ENCODE measurements around the gene HIBCH.
"Not testable (repeated sequence)": the region's sequence is repeated elsewhere in the genome, so short reads cannot be mapped to it uniquely, and the experiment has no call there.

The HIBCH gene

DNA sequence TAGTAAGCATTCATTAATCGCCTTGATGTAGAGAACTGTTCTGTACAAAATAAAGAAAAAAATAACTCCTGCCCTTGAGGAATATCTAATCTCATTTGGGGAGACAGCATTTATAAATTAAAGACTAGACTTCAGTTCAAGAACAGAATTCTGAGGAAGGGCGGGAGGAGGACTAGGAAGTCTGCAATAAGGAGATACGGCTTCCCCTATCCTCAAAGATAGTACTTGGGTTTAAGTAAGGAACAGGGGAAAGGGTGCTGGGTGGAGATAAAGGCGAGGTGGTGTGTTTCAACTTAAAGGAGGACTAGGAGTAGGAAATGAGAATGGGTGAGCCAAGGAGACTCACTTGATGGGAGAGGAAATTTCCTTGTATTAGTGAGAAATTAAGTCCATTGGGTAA lies 135.2 kb downstream of the HIBCH start:
- no peak for DNase-seq

GRCh38 chr2:190183539-190183938 lies 136.1 kb downstream of the HIBCH start:
- DNase-seq: no peak

DNA sequence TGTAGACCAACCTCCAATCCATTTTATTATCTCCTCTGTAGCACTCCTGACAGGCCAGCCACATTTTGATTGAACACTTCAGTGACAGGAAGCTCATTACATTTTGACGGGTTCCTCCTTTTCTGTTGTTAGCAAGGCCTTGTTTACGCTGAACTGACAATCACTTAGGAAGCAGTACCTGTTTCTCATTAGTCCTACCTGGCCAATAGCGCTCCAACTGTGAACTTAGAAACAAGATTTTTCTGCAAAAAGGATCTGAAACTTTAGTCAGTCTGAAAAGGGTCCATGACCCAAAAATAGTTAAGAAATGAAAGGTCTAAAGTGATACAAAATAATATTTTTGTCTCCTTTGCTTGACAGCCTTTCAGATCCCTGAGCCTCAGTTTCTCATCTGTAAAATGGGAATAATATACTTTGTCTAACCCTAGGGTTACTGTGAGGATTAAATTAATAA lies 137.5 kb downstream of the HIBCH start:
- peak; percentile 3 for DNase-seq

DNA sequence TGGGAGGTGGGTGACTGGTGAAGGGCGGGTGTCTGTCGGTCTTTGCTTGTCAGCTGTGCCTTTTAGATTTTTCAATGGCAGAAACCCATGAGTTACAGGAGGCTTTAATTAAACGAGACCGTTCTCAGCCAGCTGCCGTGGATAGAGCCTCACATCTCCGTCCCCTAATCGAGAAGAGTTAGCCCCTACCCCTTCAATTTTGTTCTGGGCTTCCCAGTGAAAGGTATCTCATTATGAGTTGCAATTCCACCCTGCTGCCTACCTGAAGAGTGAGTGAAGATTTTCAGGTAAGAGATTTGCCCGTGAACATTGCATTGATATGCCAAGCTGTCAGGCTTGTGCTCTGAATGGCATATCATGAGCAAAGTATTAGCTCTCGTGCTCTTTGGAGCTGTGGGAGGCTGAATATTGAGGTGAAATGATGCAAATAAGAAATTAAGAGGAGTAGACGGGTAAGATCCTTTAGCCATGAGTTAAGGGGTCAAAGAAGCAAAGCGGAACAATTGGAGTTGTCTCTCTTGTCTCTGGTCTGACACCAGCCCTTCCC lies 138.4 kb downstream of the HIBCH start:
- no peak for DNase-seq

- DNase-seq: peak; percentile 71
Measured at GRCh38 chr2:190180313-190181122, 139.1 kb downstream of the HIBCH start.

GRCh38 chr2:190179754-190180312 lies 139.8 kb downstream of the HIBCH start:
- no peak for DNase-seq

- DNase-seq: no peak
Measured at GRCh38 chr2:190178066-190178722, 141.4 kb downstream of the HIBCH start.

DNA sequence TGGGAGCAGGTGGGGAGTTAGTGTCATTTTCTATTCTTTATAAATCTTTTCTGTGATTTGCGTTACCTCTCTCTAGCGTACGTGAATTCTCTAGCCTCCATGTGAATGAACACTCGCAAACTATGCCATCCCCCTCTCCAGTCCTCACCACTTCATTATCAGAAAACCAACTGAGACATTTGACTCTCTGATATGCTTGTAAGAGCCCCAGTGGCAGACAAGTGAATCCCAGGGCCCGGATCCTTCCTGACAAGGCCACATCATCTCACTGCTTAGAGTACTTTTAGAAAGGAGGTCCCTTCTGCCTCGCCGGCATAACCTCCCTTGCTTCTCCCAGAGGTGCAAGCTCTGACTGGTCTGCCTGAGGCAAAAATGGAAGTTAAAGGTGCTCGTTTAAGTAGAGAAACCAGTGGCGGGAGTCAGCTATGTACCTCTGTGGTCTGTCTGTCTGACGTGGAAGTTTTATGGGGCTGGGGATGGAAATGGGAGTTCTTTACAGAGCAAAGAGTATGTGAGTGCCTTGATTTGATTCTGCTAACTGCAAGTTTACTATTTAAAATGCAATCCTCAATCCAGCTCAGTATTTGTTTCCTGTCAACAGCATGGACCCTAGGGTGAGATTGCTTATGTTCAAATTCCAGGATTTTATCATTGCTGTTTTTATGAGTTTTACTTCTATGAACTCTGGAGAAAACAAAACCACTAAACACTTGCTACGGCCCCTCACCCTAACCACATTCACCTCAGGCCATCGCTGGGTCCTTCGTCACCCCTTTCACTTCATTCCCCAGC lies 142.2 kb downstream of the HIBCH start:
- no peak for DNase-seq

DNA sequence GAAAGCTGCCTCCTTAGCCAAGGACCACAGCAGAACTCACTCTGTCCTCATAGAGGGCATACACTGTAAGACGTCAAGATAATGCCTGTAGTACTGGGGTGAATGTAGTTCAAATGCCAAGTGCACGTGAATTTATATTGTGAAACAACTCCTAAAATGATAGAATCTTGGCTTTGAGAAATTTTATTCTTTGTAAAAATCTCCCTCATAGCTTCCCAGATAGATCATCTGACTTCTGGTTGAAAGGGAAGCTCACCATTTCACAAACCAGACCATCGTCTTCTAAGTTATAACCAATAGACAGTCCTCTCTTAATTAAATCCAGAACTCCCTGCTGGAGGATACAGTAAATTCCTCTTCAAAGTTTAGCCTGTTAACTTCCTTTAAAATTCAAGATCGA lies 146.2 kb downstream of the HIBCH start:
- no peak for DNase-seq

GRCh38 chr2:190170673-190171072 lies 149.0 kb downstream of the HIBCH start:
- no peak for DNase-seq

DNA sequence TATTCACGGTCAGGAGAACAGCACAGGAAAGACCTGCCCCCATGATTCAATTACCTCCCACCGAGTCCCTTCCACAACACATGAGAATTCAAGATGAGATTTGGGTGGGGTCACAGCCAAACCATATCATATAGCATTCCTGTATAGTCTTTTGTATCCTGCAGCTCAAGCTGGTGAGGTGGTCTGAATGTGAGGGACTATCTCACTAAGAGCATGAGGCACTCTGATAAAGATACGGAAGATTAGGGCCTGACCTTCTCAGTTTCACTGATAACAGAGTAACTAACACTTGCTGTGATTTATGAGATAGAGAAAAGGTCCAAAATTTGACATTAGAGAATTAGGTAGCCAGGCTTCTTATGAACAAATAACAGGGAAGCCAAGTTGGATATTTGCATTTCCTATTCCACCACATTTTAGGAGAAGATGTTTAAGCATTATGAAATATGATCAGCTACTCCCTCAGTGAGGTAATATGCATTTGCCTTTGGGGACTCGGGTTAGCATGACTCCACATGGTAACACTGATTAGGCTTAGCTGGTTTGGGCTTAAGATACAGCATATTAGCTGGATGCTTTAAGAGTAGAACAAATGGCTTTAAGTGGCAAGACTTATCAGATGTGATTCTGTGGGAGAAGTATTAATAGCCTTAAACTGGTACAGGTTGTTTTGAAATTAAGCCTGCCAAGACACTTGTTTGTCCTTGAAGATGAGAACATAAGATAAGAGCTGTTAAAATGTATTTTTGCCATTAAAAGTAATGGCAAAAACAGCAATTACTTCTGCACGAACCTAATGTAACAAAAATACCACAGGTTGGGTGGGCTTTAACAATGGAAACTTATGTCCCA lies 150.2 kb downstream of the HIBCH start:
- DNase-seq: no peak

GRCh38 chr2:190167702-190168101 lies 151.9 kb downstream of the HIBCH start:
- DNase-seq: no peak

DNA sequence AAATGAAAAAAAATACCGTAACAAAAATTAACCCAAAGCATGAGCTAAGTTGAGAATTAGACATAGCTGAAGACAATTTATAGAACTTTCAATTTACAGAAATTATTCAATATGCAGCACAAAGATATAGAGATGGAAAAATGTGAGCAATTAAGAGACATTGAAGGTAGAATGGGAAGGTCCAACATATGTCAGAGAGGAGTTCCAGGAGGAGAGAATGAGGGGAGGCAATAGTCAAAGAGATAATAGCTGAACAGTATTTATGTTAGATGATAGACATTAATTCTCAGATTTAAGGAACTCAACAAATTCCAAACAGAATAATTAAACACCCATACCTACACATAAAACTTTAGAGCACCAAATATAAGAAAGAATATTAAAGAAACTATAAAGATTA lies 154.1 kb downstream of the HIBCH start:
- DNase-seq: no peak

GRCh38 chr2:190162851-190163250 lies 156.8 kb downstream of the HIBCH start:
- no peak for DNase-seq

DNA sequence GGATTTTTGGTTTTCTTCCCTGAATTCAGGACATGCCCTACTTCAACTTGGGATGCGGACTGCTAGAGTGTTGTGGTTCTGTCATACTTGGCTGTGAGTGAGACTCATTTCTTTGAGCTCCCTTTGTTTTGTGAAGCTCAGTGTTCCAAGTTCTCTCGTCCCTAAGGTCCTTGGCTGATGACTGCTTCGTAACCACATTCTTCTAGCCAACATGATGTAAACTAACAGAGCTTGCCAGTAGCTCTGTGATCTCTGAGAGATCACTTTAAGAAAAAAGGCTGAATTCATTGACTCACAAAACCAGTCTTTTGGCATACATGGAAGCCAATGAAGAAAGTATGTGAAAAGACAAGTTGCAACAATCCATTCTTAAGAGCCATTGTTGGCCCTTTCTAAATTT lies 160.2 kb downstream of the HIBCH start:
- DNase-seq: no peak

DNA sequence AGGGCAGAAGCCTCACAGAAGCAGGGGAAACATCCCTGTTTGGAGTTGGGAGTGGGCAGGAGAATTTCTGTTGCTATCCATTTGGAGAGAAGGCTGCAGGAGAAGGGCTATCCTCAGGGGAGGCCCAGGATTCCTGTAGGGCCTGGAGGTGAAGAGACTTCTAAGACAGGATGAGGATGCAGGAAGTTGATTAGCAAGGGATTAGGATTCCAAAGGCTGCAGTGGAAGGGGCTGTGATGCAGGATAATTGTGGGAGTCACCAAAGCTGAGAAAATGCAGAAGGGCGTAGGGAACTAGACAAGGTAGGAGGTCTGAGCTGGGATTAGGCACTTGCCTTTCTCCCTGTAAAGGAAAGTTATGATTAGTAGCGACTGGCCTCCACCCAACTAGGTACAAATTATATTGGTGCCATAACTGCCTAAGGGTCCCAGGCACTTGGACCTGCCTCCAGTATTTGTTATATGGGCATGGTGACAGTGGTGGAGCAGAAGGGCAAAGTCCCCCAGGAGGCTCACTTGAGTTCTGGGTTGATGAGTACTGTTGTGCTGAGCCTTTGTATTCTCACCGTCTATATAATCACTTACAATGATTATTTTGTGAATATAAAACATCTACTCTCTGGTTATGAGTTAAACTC lies 160.7 kb downstream of the HIBCH start:
- DNase-seq: no peak

DNA sequence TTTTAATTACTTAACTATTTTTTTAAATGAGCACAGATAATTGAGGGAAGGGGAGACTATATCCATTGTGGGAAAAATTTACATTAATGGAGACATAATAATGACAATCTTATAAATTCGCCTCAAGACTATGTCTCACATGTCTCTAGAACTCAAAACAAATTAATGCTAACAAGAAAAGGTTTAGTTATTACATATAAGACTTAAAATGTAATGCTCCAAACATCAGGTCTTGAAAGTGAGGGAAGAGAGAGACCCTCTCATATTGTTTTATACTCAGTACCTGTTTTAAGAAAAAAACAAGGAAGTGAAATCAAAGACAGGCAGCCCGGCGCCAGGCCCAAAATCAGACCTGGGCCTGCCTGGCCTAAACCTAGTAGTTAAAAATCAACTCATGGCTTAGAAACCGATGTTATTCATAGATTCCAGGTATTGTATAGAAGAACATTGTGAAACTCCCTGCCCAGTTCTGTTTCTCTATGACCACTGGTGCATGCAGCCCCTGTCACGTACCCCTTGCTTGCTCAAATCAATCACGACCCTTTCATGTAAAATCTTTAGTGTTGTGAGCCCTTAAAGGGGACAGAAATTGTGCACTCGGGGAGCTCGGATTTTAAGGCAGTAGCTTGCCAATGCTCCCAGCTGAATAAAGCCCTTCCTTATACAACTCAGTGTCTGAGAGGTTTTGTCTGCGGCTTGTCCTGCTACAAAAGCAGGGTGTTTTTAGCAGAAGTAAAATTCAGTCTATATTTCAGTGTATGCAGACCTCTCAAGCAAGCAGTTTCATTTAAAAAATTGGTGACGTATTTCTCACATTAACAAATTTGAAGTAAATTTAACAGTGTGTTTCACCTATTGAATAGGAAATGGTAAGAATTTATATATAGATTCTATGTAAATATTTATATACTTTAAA lies 161.8 kb downstream of the HIBCH start:
- DNase-seq: not testable (repeated sequence)

DNA sequence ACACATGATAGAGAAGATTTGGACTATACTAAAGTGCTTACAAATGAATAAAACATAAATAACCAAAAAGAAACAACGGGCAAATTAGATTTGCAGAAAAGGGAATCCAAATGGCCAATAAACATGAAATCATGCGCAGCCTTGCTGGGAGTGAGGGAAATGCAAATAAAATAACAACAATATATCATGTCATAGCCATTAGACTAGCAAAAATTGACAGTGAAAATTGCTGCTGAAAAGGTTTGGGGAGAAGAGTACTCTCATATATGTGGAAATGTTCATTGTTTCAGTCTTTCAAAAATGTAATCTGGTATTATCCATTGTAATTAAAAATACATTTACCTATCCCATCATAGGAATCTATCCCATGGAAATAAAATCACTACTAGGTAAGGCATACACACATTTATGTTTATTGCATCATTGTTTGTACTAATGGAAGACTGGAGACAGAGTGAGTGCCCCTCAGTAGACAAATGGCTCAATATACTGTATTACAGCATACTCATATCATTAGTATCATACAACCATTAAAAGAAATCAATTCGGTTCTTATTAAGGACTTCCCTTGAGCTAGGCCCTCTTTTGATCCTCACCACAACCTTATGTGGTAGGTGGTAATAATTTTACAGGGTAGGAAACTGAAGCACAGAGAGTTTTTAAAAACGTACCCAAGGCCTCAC lies 163.0 kb downstream of the HIBCH start:
- DNase-seq: no peak

Data from NCI-H69 (cell line).